ENCODE measurements around the gene ABHD17B. TPM values are rescaled to one million over a fixed set of nuclear protein-coding genes. Genes with fewer than 3 reads are reported as not detected.

The ABHD17B gene
- polyA plus RNA-seq, 2 donors, result 8.1 to 9.8 TPM

GRCh38 chr9:71931166-71931565 is 20.2 kb upstream of the ABHD17B start:
- 77 to 90% methylated on average over 2 of the region's 2 CpGs for WGBS, 2 donors
- H3K27me3 ChIP-seq (ENCODE audit: control insufficient read depth in 1 of 2, insufficient read depth in 2 of 2, low read length in 2 of 2), result no peaks in the 10 kb centered on the region

GRCh38 chr9:71929791-71930440 is 18.9 kb upstream of the ABHD17B start:
- no peaks in the 10 kb centered on the region for H3K9me3 ChIP-seq (ENCODE audit: control insufficient read depth in 2 of 2, insufficient read depth in 1 of 2, low read depth in 1 of 2, low read length in 1 of 2)
- 70 to 76% methylated on average over 2 of the region's 2 CpGs for WGBS, 2 donors
- H3K27ac ChIP-seq (ENCODE audit: low read depth in 2 of 2, low read length in 1 of 2), result no peak overlapping the region

More at GRCh38 chr9:71931166-71931565, 20.2 kb upstream of the ABHD17B start:
- H3K4me3 ChIP-seq (ENCODE audit: low read depth in 1 of 2, low read length in 2 of 2), result no peak overlapping the region
- no peaks in the 10 kb centered on the region for H3K36me3 ChIP-seq (ENCODE audit: control insufficient read depth in 2 of 2, insufficient read depth in 2 of 2, low read length in 1 of 2)
- no peaks in the 10 kb centered on the region for H3K4me1 ChIP-seq (ENCODE audit: control insufficient read depth in 2 of 2, insufficient read depth in 2 of 2, low read length in 1 of 2)
- H3K9me3 ChIP-seq (ENCODE audit: control insufficient read depth in 2 of 2, insufficient read depth in 1 of 2, low read depth in 1 of 2, low read length in 1 of 2), result no peaks in the 10 kb centered on the region
- no peak overlapping the region for H3K27ac ChIP-seq (ENCODE audit: low read depth in 2 of 2, low read length in 1 of 2)

GRCh38 chr9:71929223-71929622 is 18.2 kb upstream of the ABHD17B start:
- WGBS, 2 donors, result 53 to 62% methylated on average over 2 of the region's 2 CpGs
- Histone ChIP-seq H3K9me3 (ENCODE audit: control insufficient read depth in 2 of 2, insufficient read depth in 1 of 2, low read depth in 1 of 2, low read length in 1 of 2) (no peaks in the 10 kb centered on the region), H3K27ac (ENCODE audit: low read depth in 2 of 2, low read length in 1 of 2) (no peak overlapping the region)

More at GRCh38 chr9:71929791-71930440, 18.9 kb upstream of the ABHD17B start:
- H3K4me3 ChIP-seq (ENCODE audit: low read depth in 1 of 2, low read length in 2 of 2), result no peak overlapping the region
- no peaks in the 10 kb centered on the region for H3K27me3 ChIP-seq (ENCODE audit: control insufficient read depth in 1 of 2, insufficient read depth in 2 of 2, low read length in 2 of 2)
- no peaks in the 10 kb centered on the region for H3K4me1 ChIP-seq (ENCODE audit: control insufficient read depth in 2 of 2, insufficient read depth in 2 of 2, low read length in 1 of 2)
- no peaks in the 10 kb centered on the region for H3K36me3 ChIP-seq (ENCODE audit: control insufficient read depth in 2 of 2, insufficient read depth in 2 of 2, low read length in 1 of 2)

GRCh38 chr9:71928806-71929205 is 17.8 kb upstream of the ABHD17B start:
- Histone ChIP-seq H3K9me3 (ENCODE audit: control insufficient read depth in 2 of 2, insufficient read depth in 1 of 2, low read depth in 1 of 2, low read length in 1 of 2) (no peaks in the 10 kb centered on the region), H3K27me3 (ENCODE audit: control insufficient read depth in 1 of 2, insufficient read depth in 2 of 2, low read length in 2 of 2) (no peaks in the 10 kb centered on the region), H3K4me1 (ENCODE audit: control insufficient read depth in 2 of 2, insufficient read depth in 2 of 2, low read length in 1 of 2) (no peaks in the 10 kb centered on the region), H3K27ac (ENCODE audit: low read depth in 2 of 2, low read length in 1 of 2) (no peak overlapping the region), H3K36me3 (ENCODE audit: control insufficient read depth in 2 of 2, insufficient read depth in 2 of 2, low read length in 1 of 2) (no peaks in the 10 kb centered on the region), H3K4me3 (ENCODE audit: low read depth in 1 of 2, low read length in 2 of 2) (no peak overlapping the region)
- 78 to 85% methylated on average over 2 of the region's 2 CpGs for whole genome bisulfite sequencing, 2 donors

More at GRCh38 chr9:71929223-71929622, 18.2 kb upstream of the ABHD17B start:
- Histone ChIP-seq H3K4me1 (ENCODE audit: control insufficient read depth in 2 of 2, insufficient read depth in 2 of 2, low read length in 1 of 2) (no peaks in the 10 kb centered on the region), H3K36me3 (ENCODE audit: control insufficient read depth in 2 of 2, insufficient read depth in 2 of 2, low read length in 1 of 2) (no peaks in the 10 kb centered on the region), H3K27me3 (ENCODE audit: control insufficient read depth in 1 of 2, insufficient read depth in 2 of 2, low read length in 2 of 2) (no peaks in the 10 kb centered on the region), H3K4me3 (ENCODE audit: low read depth in 1 of 2, low read length in 2 of 2) (no peak overlapping the region)

GRCh38 chr9:71928376-71928775 is 17.4 kb upstream of the ABHD17B start:
- Histone ChIP-seq H3K36me3 (ENCODE audit: control insufficient read depth in 2 of 2, insufficient read depth in 2 of 2, low read length in 1 of 2) (no peaks in the 10 kb centered on the region), H3K4me3 (ENCODE audit: low read depth in 1 of 2, low read length in 2 of 2) (no peak overlapping the region), H3K27me3 (ENCODE audit: control insufficient read depth in 1 of 2, insufficient read depth in 2 of 2, low read length in 2 of 2) (no peaks in the 10 kb centered on the region), H3K4me1 (ENCODE audit: control insufficient read depth in 2 of 2, insufficient read depth in 2 of 2, low read length in 1 of 2) (no peaks in the 10 kb centered on the region), H3K9me3 (ENCODE audit: control insufficient read depth in 2 of 2, insufficient read depth in 1 of 2, low read depth in 1 of 2, low read length in 1 of 2) (no peaks in the 10 kb centered on the region), H3K27ac (ENCODE audit: low read depth in 2 of 2, low read length in 1 of 2) (no peak overlapping the region)
- 92 to 94% methylated on average over 1 of the region's 1 CpG for WGBS, 2 donors

GRCh38 chr9:71925834-71926233 is 14.8 kb upstream of the ABHD17B start:
- no peak overlapping the region for H3K27ac ChIP-seq (ENCODE audit: low read depth in 2 of 2, low read length in 1 of 2)
- no peaks in the 10 kb centered on the region for H3K9me3 ChIP-seq (ENCODE audit: control insufficient read depth in 2 of 2, insufficient read depth in 1 of 2, low read depth in 1 of 2, low read length in 1 of 2)
- no peak overlapping the region for H3K4me3 ChIP-seq (ENCODE audit: low read depth in 1 of 2, low read length in 2 of 2)
- no peaks in the 10 kb centered on the region for H3K36me3 ChIP-seq (ENCODE audit: control insufficient read depth in 2 of 2, insufficient read depth in 2 of 2, low read length in 1 of 2)
- H3K27me3 ChIP-seq (ENCODE audit: control insufficient read depth in 1 of 2, insufficient read depth in 2 of 2, low read length in 2 of 2), result no peaks in the 10 kb centered on the region
- no peaks in the 10 kb centered on the region for H3K4me1 ChIP-seq (ENCODE audit: control insufficient read depth in 2 of 2, insufficient read depth in 2 of 2, low read length in 1 of 2)

GRCh38 chr9:71924576-71924975 is 13.6 kb upstream of the ABHD17B start:
- no peaks in the 10 kb centered on the region for H3K27me3 ChIP-seq (ENCODE audit: control insufficient read depth in 1 of 2, insufficient read depth in 2 of 2, low read length in 2 of 2)
- H3K4me1 ChIP-seq (ENCODE audit: control insufficient read depth in 2 of 2, insufficient read depth in 2 of 2, low read length in 1 of 2), result no peaks in the 10 kb centered on the region
- H3K27ac ChIP-seq (ENCODE audit: low read depth in 2 of 2, low read length in 1 of 2), result no peak overlapping the region
- H3K4me3 ChIP-seq (ENCODE audit: low read depth in 1 of 2, low read length in 2 of 2), result no peak overlapping the region
- no peaks in the 10 kb centered on the region for H3K36me3 ChIP-seq (ENCODE audit: control insufficient read depth in 2 of 2, insufficient read depth in 2 of 2, low read length in 1 of 2)
- H3K9me3 ChIP-seq (ENCODE audit: control insufficient read depth in 2 of 2, insufficient read depth in 1 of 2, low read depth in 1 of 2, low read length in 1 of 2), result no peaks in the 10 kb centered on the region

GRCh38 chr9:71921190-71921814 is 10.3 kb upstream of the ABHD17B start:
- no peak overlapping the region for H3K27ac ChIP-seq (ENCODE audit: low read depth in 2 of 2, low read length in 1 of 2)
- no peaks in the 10 kb centered on the region for H3K9me3 ChIP-seq (ENCODE audit: control insufficient read depth in 2 of 2, insufficient read depth in 1 of 2, low read depth in 1 of 2, low read length in 1 of 2)
- no peaks in the 10 kb centered on the region for H3K27me3 ChIP-seq (ENCODE audit: control insufficient read depth in 1 of 2, insufficient read depth in 2 of 2, low read length in 2 of 2)
- H3K36me3 ChIP-seq (ENCODE audit: control insufficient read depth in 2 of 2, insufficient read depth in 2 of 2, low read length in 1 of 2), result no peaks in the 10 kb centered on the region
- no peaks in the 10 kb centered on the region for H3K4me1 ChIP-seq (ENCODE audit: control insufficient read depth in 2 of 2, insufficient read depth in 2 of 2, low read length in 1 of 2)
- no peak overlapping the region for H3K4me3 ChIP-seq (ENCODE audit: low read depth in 1 of 2, low read length in 2 of 2)

- no peak overlapping the region for H3K4me3 ChIP-seq (ENCODE audit: low read depth in 1 of 2, low read length in 2 of 2)
- 93% methylated on average over 1 of the region's 1 CpG for WGBS, 2 donors
- H3K27me3 ChIP-seq (ENCODE audit: control insufficient read depth in 1 of 2, insufficient read depth in 2 of 2, low read length in 2 of 2), result no peaks in the 10 kb centered on the region
- H3K4me1 ChIP-seq (ENCODE audit: control insufficient read depth in 2 of 2, insufficient read depth in 2 of 2, low read length in 1 of 2), result no peaks in the 10 kb centered on the region
- no peaks in the 10 kb centered on the region for H3K36me3 ChIP-seq (ENCODE audit: control insufficient read depth in 2 of 2, insufficient read depth in 2 of 2, low read length in 1 of 2)
- no peaks in the 10 kb centered on the region for H3K9me3 ChIP-seq (ENCODE audit: control insufficient read depth in 2 of 2, insufficient read depth in 1 of 2, low read depth in 1 of 2, low read length in 1 of 2)
- no peak overlapping the region for H3K27ac ChIP-seq (ENCODE audit: low read depth in 2 of 2, low read length in 1 of 2)
Observed at GRCh38 chr9:71920456-71921189, 9.6 kb upstream of the ABHD17B start.
